Stimulated activated CD8-positive, alpha-beta memory T cell treated with anti-CD3 and anti-CD28 coated beads, Interleukin-7, amount 100 ng/mL, for 48 hours (primary cell): Measurements from ENCODE around the gene AACS.

ENCODE experiments used
- DNase-seq, 2 donors: peaks; one replicate each; pipeline ENCODE4 v3.0.0-alpha.2; 2020; ENCODE audit warnings: low read depth in 1 of 2; ENCODE audit errors: extremely low read depth in 1 of 2

Gene AACS

DNA sequence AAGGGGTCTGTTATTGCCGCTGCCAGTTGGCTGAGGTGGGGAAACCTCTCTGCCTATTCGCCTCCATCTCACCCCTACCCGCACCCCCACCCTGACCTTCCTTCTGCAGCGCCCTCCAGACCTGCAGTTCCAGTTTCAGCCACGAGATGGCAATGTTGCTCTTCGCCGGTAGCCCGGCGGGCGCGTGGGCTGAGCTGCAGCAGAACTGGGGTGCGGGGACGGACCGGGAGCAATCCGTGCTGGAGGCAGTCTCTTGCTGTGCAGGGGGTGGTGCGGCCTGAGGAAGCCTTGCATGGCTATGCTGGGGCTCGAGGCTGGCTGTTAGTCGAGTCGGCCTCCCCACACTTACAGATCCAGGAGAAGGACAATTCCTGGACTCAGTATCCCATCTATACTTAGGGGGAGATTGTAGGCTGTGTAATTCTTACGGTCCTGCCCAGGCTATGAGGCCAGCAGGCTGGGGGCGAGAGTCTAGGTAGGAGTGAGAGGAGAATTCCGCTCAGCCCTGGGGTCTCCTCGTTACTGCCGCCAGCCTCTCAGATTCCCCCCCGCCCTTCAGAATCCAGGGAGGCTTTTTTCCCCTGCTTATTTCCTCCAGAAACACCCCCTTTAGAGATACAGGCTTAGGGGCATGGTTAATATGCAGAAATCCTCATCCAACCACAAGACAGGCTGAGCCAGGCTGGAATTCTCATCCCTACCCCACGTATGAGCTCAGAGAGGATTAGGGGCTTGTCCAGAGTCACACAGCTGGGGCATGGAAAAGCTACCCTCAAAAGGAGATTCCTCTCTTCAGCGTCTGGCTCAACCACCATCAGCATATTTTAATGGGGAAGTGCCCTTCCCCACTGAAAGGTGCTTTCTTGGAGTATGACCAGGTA, 118.2 kb downstream of the AACS start:
- DNase-seq = peak; percentile 49 to 53

DNA sequence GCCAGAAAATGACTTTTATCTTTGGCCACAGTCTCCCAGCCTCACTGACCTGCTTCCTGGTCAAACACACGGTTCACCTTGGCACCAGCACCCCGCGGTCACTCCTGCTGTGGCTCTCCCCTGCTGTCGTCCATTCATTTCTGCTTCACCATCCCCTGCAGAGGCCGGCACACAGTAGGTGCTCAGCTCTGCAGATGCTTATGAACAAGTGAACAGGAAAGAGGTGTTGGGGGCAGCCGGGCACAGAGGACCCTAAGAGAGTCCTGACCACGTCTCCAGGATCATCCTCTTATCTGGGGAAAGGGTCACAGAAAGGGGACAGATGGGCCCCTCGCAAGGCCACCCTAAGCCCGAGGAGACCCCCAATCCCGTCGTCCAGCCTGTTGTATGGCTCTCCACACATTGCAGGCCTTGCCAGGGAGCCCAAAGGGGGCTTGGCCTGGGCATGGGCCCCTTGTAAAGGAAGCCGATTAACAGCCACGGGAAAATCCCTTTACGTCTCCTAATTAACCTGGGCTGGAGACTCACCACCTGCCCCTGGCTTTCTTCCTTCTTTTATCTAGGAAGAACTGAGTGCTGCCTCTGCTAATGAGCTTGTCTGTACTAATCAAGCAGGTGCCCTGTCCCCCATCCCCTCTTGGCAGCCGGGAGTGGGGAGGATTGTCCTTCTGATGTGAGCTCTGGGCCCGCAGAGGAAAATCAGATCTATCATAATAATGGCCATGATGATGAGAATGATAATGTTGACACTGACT, 119.2 kb downstream of the AACS start:
- DNase-seq = no peak

DNA sequence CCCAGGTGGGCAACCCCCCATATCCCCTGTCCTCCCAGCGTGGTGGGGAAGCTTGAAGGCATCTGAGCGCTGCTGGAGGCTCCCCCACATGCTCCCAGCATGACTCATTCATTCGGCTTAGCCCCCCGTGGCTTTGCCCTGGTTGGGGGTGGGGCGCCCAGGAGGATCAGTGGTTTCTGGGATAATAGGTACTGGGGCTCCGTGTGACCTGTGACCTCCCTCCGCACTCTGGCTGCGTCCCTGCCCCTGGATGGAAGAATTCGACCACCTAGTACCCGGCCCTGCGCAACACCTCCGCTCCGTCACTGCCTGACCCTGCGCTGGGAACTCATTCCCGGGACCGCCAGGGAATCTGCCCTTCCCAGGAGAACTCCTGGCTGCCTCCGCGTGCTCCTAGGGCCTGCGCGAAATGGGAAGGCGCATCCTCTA, 120.1 kb downstream of the AACS start:
- no peak for DNase-seq

DNA sequence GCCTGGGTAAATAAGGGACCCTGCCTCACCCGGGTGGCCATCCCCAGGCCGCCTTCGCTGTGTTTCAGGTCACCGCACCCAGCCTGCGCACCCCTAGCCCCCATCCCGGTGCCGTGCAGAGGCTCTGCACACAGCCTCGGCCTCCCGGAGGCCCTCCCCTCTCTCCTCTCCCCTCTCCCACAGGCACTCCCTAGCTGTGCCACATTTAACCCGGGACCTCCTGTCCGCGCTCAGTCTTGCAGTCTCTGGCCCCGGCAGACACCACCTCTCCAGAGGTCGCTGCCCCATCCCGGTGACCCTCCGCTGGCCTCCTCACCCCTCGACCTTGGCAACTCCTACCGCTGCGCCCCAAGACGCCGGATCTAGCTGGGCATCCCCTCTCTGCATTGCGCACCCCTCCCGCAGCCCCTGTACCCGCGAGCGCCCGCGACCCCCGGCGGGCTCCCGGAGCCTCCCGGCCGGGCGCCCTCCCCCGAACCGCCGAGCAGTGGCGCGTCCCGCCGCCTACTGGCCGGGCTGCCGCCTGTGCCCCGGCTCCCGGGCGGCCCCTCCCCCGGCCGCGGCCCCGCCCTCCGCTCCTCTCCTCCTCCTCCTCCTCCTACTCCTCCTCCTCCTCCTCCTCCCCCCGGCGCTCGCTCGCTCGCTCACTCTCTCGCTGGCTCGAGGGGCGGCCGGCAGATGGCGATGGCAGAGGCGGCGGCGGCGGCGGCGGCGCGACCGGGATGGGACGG, 120.7 kb downstream of the AACS start, which contains the start of gene TMEM132B:
Gene TMEM132B, plus strand, starts transcription at position 647 of the 731 bp plus-strand sequence.
- peak; percentile 32 to 36 for DNase-seq

DNA sequence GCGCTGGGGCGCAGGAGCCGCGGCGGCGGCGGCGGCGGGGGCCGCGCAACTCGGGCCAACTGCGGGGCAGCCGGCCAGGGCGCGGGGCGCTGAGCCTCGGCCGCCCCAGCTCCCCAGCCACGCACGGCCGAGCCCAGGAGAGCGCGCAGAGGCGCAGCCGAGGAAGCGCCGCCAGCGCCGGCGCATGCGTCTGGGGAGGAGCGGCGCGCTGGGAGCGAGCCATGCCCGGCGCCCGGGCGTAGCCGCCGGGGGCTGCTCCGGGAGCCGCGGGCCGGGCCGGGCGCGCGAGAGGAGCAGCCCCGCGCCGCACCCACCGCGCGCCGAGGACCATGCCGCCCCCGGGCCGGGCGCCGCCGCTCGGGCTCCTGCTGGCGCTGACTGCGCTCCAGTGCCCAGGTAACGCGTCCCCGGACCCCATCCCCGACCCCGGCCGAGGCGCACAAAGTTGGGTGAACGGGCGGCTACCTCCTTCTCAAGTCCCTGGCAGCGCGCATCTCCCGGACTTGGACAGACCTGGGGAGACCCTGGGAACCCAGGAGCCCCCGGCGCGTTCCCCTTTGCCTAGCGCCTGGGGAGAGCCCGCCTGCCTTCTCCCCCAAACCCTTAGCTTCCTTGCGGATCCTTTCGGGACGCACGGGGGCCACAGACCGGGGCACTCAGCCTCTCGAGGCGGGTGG, 121.4 kb downstream of the AACS start:
- no peak for DNase-seq

DNA sequence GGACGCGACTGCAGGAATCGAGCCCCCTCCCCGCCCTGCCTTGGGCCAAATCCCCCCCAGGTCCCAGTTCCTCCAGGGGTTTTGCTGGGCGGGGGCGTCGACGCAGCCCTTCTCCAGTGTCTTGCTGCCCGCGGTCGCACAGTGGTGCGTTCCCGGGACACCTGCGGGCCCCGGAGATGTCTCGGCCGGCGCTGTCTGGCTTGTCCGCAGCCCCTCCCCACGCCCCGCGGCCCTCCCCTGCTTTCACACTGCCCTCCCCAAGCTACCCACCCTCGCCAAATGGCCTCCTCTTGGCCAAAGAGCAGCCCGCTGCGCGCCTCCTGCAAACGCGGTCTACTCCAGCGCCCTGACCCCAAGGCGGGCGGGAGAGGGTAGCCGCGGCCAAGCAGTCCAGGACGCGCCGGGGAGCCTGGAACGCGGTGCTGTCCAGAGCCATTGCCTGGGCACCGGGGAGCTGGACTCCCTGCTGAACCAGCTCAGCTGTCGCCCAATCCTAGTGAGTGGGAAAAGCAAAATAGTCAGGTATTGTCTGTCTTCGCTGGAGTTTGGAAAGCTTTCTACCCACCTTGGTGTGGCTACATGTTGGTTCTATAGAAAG, 122.0 kb downstream of the AACS start:
- no peak for DNase-seq

DNA sequence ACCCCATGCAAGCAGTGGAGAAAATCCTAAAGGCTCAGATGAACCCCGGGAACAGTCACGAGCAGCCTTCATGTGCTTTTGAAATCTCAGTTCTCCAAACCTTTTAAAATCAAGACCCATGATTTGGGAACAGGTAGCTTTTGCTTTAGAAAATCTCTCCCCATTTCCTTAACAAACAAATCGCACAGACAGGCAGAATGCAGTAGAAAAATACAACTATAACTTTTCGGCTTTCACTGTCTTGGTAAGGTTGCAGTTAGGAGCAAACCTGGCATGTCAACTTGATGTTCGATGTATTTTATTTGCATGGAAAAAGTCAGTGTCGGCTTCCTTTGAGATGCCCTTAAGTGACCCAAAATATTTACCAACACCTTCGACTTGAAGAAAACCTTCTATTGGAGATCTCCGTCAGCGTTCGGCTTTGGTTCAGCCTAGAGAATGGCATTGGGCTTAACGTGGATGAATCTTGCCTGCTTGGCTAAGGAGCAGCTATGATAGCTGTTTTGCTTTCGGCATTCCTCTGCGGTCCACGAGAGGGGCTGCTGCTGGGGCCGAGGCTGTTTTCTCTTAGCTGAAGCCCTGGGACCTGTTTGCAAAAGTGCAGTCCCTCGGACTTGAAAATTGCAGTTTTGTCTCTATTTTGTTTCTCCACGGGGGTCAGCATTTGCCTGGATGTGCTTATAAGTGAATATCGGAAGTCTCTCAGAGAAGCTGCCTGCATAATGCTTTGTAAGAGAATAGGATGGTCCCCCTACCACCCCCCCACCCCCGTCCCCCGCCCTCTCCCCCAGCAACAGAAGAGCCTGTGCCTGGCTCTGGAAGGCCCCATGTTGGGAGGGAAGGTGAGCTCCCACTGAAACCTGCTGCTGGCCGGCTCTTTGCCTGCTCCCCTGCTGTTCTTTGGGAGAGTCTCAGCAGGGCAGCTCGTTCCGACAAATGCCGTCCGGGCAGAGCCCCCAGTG, 122.8 kb downstream of the AACS start:
- no peak for DNase-seq

DNA sequence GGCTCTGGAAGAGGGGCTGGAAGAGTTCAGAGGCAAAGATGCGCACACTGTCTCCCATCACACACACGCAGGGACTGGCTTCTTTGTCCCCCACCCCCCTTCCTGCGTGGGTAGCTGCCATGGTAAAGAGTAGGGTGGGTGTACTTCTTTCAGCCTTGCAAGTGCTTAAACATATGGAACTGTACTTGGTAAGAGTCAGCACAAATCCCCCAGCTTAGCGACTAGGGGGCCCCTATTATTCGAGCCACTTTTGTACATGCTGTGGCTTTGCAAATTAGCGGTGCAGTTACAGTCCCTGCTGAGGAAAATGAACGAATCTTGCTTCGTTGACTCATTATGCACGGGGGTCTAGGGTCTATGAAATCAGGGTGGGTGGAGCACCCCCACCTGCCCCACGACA, 123.8 kb downstream of the AACS start:
- no peak for DNase-seq

DNA sequence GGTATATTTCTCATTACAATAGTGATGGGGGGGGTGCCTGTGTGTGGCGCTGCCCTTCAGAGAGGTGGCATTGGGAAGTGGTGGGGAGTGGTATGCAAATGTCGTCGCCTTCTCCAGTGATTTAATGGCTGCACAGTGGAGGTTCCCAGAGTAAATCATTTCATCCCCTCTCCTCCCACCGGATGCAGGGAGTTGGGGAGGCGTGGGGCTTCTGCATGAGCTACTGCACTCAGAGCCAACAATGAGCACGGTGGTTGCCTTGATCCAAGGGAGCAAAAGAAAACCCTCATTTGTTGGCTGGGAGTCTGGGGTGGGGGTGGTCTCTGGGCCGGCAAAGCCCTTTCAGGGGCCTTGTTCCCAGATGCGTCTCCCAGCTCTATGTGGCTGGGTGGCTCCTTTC, 124.3 kb downstream of the AACS start:
- no peak for DNase-seq

DNA sequence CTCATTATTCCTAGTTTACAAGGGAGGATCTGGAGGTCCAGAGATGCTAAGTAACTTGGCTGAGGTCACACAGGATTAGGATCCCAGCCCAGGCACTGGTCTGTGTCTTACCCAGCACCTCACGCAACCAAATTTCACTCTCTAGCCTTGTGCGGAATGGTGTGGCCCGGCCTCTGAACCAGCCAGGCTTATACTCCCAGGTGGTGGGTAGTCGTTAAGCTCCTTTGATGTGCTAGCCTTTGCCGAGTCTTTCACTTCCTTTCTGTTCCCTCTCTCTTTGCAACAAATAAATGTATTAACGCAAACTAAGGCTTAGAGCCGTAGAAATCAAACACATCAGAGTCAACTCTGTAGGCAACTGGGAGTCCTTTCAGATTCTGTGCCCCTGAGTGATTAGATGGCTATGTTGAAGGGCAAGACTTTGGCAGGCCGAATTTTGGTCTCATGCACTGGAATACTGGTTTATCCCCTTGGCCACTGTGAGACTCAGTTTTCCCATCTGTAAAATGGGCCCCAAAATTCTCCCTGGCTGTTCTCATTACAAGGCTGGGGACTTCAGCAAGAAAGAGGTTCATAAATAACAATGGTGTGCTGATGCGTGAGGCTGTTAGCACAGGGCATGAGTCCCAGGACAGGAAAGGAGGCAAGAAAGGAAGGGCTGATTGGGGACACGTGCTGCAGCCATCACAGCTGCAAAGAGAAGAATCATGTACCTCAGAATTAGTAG, 126.3 kb downstream of the AACS start:
- DNase-seq = no peak

DNA sequence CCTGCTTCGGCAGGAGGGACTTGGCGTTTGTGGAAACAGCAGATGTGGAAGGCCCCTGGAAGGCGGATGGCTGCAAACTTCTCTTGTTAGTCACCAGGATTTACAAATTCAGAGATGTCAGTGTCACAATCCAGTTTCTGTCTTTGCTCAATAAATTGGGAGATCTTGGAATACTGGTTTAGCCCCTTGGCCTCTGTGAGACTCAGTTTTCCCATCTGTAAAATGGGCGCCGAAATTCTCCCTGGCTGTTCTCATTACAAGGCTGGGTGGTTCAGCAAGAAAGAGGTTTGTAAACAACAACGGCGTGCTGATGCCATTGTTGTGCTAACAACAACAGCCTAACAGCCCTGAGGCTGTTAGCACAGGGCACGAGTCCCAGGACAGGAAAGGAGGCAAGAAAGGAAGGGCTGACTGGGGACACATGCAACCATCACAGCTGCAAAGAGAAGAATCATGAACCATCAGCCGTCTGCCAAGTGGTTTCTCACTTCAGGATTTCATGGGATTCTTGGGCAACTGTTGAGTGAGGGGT, 127.5 kb downstream of the AACS start:
- no peak for DNase-seq
